ENCODE measurements around the gene HELZ. TPM values are rescaled to one million over a fixed set of nuclear protein-coding genes. Genes with fewer than 3 reads are reported as not detected.

HELZ gene
- total RNA-seq, 1 donor from 2014 or later: 63.5 TPM

DNA sequence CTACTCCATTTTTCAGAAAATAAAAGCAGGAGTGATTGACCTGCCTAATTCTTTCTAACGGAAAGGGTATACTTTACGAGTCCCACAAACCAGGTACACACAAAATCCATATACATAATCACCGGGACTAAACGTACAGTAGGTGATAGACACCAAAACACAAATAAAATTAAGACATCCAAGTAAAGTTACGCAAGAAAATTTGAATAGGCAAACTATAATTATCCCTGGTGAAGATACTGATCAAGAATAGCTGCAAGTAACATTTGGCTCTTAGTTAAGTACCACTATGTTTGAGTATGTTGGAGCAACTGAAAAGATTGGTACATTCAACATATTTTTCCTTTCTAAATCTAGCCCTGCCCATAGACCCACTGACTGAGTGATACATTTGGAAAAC is 1.7 kb downstream of the HELZ start:
- peak overlapping the region; percentile 70 for H3K27ac Mint-ChIP-seq (ENCODE audit: unreplicated experiment)

DNA sequence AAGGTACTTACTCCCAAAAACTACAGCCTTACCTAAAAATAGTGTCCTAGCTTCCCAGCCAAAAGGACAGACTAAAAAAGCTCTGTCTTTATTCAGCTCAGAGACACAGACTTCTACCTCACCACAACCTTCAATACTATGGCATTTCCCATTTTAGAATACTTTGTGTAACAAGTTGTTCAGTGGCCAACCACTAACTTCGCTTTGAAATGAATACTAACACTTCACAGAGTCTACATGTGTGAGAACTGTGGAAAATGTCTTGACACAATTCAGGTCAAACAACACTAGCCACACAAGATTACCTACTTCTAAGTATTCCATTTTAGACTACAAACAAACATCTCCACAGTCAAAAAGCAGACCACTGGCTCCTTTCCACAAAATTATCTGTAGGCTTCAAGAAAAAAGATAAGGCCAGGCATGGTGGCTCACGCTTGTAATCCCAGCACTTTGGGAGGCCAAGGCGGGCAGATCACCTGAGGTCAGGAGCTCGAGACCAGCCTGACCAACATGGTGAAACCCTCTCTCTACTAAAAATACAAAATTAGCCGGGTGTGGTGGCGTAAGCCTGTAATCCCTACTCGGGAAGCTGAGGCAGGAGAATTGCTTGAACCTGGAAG is 3.2 kb downstream of the HELZ start:
- Mint-ChIP-seq H3K27me3 (ENCODE audit: unreplicated experiment) (no peaks in the 10 kb centered on the region), H3K36me3 (ENCODE audit: unreplicated experiment) (peaks cover 8% of the 10 kb centered on the region), H3K27ac (ENCODE audit: unreplicated experiment) (no peak overlapping the region), H3K4me3 (ENCODE audit: unreplicated experiment) (no peak overlapping the region), H3K9me3 (ENCODE audit: unreplicated experiment) (no peaks in the 10 kb centered on the region), H3K4me1 (ENCODE audit: unreplicated experiment) (peaks cover 46% of the 10 kb centered on the region)
- TF ChIP-seq, protein P1, sequence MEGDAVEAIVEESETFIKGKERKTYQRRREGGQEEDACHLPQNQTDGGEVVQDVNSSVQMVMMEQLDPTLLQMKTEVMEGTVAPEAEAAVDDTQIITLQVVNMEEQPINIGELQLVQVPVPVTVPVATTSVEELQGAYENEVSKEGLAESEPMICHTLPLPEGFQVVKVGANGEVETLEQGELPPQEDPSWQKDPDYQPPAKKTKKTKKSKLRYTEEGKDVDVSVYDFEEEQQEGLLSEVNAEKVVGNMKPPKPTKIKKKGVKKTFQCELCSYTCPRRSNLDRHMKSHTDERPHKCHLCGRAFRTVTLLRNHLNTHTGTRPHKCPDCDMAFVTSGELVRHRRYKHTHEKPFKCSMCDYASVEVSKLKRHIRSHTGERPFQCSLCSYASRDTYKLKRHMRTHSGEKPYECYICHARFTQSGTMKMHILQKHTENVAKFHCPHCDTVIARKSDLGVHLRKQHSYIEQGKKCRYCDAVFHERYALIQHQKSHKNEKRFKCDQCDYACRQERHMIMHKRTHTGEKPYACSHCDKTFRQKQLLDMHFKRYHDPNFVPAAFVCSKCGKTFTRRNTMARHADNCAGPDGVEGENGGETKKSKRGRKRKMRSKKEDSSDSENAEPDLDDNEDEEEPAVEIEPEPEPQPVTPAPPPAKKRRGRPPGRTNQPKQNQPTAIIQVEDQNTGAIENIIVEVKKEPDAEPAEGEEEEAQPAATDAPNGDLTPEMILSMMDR (IDR thresholded peaks at IDR 0.05): no peak
- DNase-seq (ENCODE audit: extremely low spot score, unreplicated experiment): no peak

More for the DNA sequence above, 1.7 kb downstream of the HELZ start:
- TF ChIP-seq, protein P1 (IDR thresholded peaks at IDR 0.05): no peak
- DNase-seq (ENCODE audit: extremely low spot score, unreplicated experiment): no peak
- no peaks in the 10 kb centered on the region for H3K9me3 Mint-ChIP-seq (ENCODE audit: unreplicated experiment)
- H3K4me3 Mint-ChIP-seq (ENCODE audit: unreplicated experiment): peak overlapping the region; percentile 90
- H3K36me3 Mint-ChIP-seq (ENCODE audit: unreplicated experiment): peaks cover 7% of the 10 kb centered on the region
- H3K4me1 Mint-ChIP-seq (ENCODE audit: unreplicated experiment): peaks cover 48% of the 10 kb centered on the region
- no peaks in the 10 kb centered on the region for H3K27me3 Mint-ChIP-seq (ENCODE audit: unreplicated experiment)

DNA sequence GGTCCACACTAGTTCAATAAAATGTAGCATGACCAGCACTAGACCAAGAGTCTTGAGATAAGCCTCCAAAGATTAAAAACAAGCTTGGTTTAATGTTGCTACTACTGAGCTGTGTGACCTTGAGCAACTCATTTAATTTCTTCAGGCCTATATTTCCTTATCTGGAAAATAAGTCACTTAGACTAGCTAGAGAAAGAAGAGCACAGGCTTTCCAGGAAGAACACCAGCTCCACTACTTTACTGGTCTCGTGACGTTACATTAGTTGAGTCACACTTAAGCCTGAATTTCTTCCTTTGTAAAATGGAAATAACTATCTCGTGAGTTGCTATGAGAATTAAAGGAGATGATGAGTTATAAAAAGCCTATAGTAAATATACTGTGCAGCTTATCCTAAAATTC is 5.4 kb downstream of the HELZ start:
- Mint-ChIP-seq H3K4me1 (ENCODE audit: unreplicated experiment) (peaks cover 39% of the 10 kb centered on the region), H3K36me3 (ENCODE audit: unreplicated experiment) (peaks cover 14% of the 10 kb centered on the region), H3K27ac (ENCODE audit: unreplicated experiment) (no peak overlapping the region), H3K4me3 (ENCODE audit: unreplicated experiment) (no peak overlapping the region), H3K27me3 (ENCODE audit: unreplicated experiment) (no peaks in the 10 kb centered on the region), H3K9me3 (ENCODE audit: unreplicated experiment) (no peaks in the 10 kb centered on the region)
- DNase-seq (ENCODE audit: extremely low spot score, unreplicated experiment): no peak
- TF ChIP-seq, protein P1 (IDR thresholded peaks at IDR 0.05): no peak

DNA sequence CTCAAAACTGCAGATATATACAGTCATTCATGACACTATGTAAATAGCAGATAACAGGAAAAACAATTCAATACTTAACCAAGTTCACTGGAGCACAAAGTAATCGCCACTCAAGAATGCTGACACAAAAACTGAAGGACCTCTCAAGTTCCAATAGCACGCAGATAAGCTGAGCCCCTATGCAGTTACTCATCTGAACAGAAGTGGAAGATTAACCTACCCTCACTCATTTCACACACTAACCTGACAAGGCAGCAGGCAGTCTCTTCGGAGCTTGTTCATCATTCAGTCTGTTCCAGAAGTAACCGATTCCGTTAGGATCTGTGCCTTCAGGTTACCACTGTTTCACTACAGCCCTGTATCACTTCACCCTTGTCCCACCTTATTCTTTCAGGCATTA is 6.0 kb downstream of the HELZ start:
- TF ChIP-seq, protein P1 (IDR thresholded peaks at IDR 0.05): no peak
- Mint-ChIP-seq H3K4me3 (ENCODE audit: unreplicated experiment) (no peak overlapping the region), H3K4me1 (ENCODE audit: unreplicated experiment) (peaks cover 37% of the 10 kb centered on the region), H3K27me3 (ENCODE audit: unreplicated experiment) (no peaks in the 10 kb centered on the region), H3K36me3 (ENCODE audit: unreplicated experiment) (peaks cover 17% of the 10 kb centered on the region), H3K9me3 (ENCODE audit: unreplicated experiment) (no peaks in the 10 kb centered on the region), H3K27ac (ENCODE audit: unreplicated experiment) (no peak overlapping the region)
- DNase-seq (ENCODE audit: extremely low spot score, unreplicated experiment): no peak

DNA sequence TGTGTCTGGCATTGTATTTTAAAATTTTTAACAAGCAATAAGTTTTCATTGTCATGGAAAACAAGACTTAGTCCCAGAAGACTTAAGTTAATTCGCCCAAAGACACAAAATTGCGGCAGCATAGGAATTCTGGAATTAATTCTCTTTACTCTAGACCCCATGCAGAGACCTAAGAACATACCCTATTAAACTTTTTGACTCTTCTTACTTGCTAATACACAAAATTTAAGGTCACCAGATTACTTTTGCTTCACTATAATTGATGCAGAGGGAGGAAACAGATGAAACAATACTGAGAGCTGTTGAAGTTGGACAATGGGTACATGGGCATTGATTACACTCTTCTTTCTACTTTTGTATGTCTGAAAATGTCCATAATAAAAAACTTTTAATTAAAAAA is 12.6 kb downstream of the HELZ start:
- peaks cover 25% of the 10 kb centered on the region for H3K36me3 Mint-ChIP-seq (ENCODE audit: unreplicated experiment)
- H3K9me3 Mint-ChIP-seq (ENCODE audit: unreplicated experiment): no peaks in the 10 kb centered on the region
- H3K27ac Mint-ChIP-seq (ENCODE audit: unreplicated experiment): no peak overlapping the region
- H3K4me1 Mint-ChIP-seq (ENCODE audit: unreplicated experiment): peaks cover 8% of the 10 kb centered on the region
- no peak for DNase-seq (ENCODE audit: extremely low spot score, unreplicated experiment)
- H3K27me3 Mint-ChIP-seq (ENCODE audit: unreplicated experiment): no peaks in the 10 kb centered on the region
- TF ChIP-seq, protein P1 (IDR thresholded peaks at IDR 0.05): no peak
- no peak overlapping the region for H3K4me3 Mint-ChIP-seq (ENCODE audit: unreplicated experiment)

Measured in osteocyte (in vitro differentiated cells).